Common myeloid progenitor, CD34-positive (primary cell): ENCODE results near the gene CCDC24.

ENCODE experiments used
- CTCF ChIA-PET: fragments of 350-600 bp; sonication (Branson Sonifier 250); formaldehyde crosslinking; loops from one replicate; lab custom pipeline; 2021; ENCODE audit warnings: antibody characterized with exemption; lab: Charles Lee
- POLR2A ChIA-PET: fragments of 350-600 bp; sonication (Branson Sonifier 250); formaldehyde crosslinking; loops from one replicate; lab custom pipeline; 2021; ENCODE audit warnings: antibody characterized with exemption; lab: Charles Lee
- DNase-seq, 3 donors: peaks; one replicate each; pipeline versions ENCODE4 v3.0.0 to v3.0.0-alpha.2; 2013
- H3K27ac ChIP-seq, 2 experiments: 1 replicate in 1 of 2; 2 replicates in 1 of 2; pipeline ENCODE4 v1.7.0; 2013; ENCODE audit warnings: inconsistent platforms in 2 of 2, low read length in 2 of 2, mild to moderate bottlenecking in 2 of 2, low read depth in 1 of 2, moderate library complexity in 1 of 2; ENCODE audit not compliant: severe bottlenecking in 2 of 2, insufficient read depth in 1 of 2, poor library complexity in 1 of 2
- H3K27me3 ChIP-seq, 5 experiments: replicated peaks in 2 of 5; 1 replicate in 3 of 5; 2 replicates in 2 of 5; pipeline versions ENCODE4 v1.6.1 to v1.7.0; 2013; ENCODE audit warnings: low read length in 4 of 5, mild to moderate bottlenecking in 2 of 5, moderate library complexity in 2 of 5, inconsistent platforms in 1 of 5; ENCODE audit not compliant: insufficient read depth in 5 of 5, control insufficient read depth in 4 of 5
- H3K36me3 ChIP-seq, 4 experiments: 1 replicate in 2 of 4; 2 replicates in 2 of 4; pipeline versions ENCODE4 v1.6.1 to v1.7.0; 2013; ENCODE audit warnings: low read length in 3 of 4, control low read depth in 1 of 4, mild to moderate bottlenecking in 1 of 4; ENCODE audit not compliant: control insufficient read depth in 4 of 4, insufficient read depth in 4 of 4
- H3K4me1 ChIP-seq, 4 experiments: 1 replicate in 3 of 4; 2 replicates in 1 of 4; pipeline versions ENCODE4 v1.6.1 to v1.7.1; 2013; ENCODE audit warnings: low read length in 3 of 4, mild to moderate bottlenecking in 3 of 4, control low read depth in 1 of 4, inconsistent platforms in 1 of 4, moderate library complexity in 1 of 4; ENCODE audit not compliant: control insufficient read depth in 4 of 4, insufficient read depth in 4 of 4; ENCODE audit errors: control extremely low read depth in 1 of 4
- H3K4me3 ChIP-seq, 7 experiments: 1 replicate in 4 of 7; 2 replicates in 3 of 7; pipeline versions ENCODE4 v1.5.1 to v1.7.0; 2013; ENCODE audit warnings: mild to moderate bottlenecking in 7 of 7, low read length in 6 of 7, moderate library complexity in 6 of 7, inconsistent platforms in 2 of 7, low read depth in 2 of 7, control low read depth in 1 of 7; ENCODE audit not compliant: insufficient read depth in 4 of 7, control insufficient read depth in 1 of 7; ENCODE audit errors: extremely low read depth in 1 of 7
- H3K9me3 ChIP-seq, 5 experiments: 1 replicate in 4 of 5; 2 replicates in 1 of 5; pipeline versions ENCODE4 v1.6.1 to v1.7.1; 2013; ENCODE audit warnings: low read length in 4 of 5, mild to moderate bottlenecking in 2 of 5, inconsistent platforms in 1 of 5, low read depth in 1 of 5, moderate library complexity in 1 of 5; ENCODE audit not compliant: control insufficient read depth in 4 of 5, insufficient read depth in 2 of 5; ENCODE audit errors: control extremely low read depth in 1 of 5
- WGBS: methylation state at CpG from one replicate; pipeline ENCODE4 v1.1.5; 2013; ENCODE audit not compliant: insufficient coverage; 5-methylcytosine and 5-hydroxymethylcytosine counted together

The CCDC24 gene

GRCh38 chr1:44019466-44019948 lies 28.1 kb downstream of the CCDC24 start:
- Histone ChIP-seq H3K27me3 (no peaks in the 10 kb centered on the region), H3K4me3 (no peak overlapping the region), H3K9me3 (no peaks in the 10 kb centered on the region), H3K27ac (no peak overlapping the region), H3K36me3 (no peaks in the 10 kb centered on the region), H3K4me1 (peaks cover 0 to 3% (median under 1%) of the 10 kb centered on the region in 4 experiments)
- WGBS, result 98% methylated on average over 7 of the region's 13 CpGs
- no peak for DNase-seq
- CTCF ChIA-PET, result interaction anchor here (6.7 to 7.2 kb wide), 3 partner anchors 14 to 16 kb away, joined by 38 to 51 read pairs (median 43); no protein-coding TSS in a partner anchor
- POLR2A ChIA-PET, result no interaction called here

GRCh38 chr1:44020464-44020863 lies 29.1 kb downstream of the CCDC24 start:
- DNase-seq, result no peak
- ChIA-PET CTCF (interaction anchor here (1.1 to 7.2 kb wide), 3 partner anchors 11 to 15 kb away, joined by 3 to 43 read pairs (median 38); partner anchors contain the start of gene SLC6A9), POLR2A (no interaction called here)
- H3K4me3 ChIP-seq, result no peak overlapping the region
- H3K4me1 ChIP-seq, result no peaks in the 10 kb centered on the region
- H3K36me3 ChIP-seq, result no peaks in the 10 kb centered on the region
- no peak overlapping the region for H3K27ac ChIP-seq
- no peaks in the 10 kb centered on the region for H3K27me3 ChIP-seq
- 78% methylated on average over 6 of the region's 6 CpGs for WGBS
- H3K9me3 ChIP-seq, result no peaks in the 10 kb centered on the region

GRCh38 chr1:44021156-44021555 lies 29.8 kb downstream of the CCDC24 start:
- ChIA-PET CTCF (interaction anchor here (1.1 to 7.2 kb wide), 4 partner anchors 10 to 25 kb away, joined by 3 to 43 read pairs (median 21); partner anchors contain the start of gene SLC6A9), POLR2A (no interaction called here)
- 100% methylated on average over 4 of the region's 8 CpGs for WGBS
- Histone ChIP-seq H3K27me3 (no peaks in the 10 kb centered on the region), H3K36me3 (no peaks in the 10 kb centered on the region), H3K4me1 (no peaks in the 10 kb centered on the region), H3K27ac (no peak overlapping the region), H3K4me3 (no peak overlapping the region), H3K9me3 (no peaks in the 10 kb centered on the region)
- no peak for DNase-seq

GRCh38 chr1:44021581-44022321 lies 30.4 kb downstream of the CCDC24 start:
- H3K4me1 ChIP-seq, result no peaks in the 10 kb centered on the region
- no peaks in the 10 kb centered on the region for H3K36me3 ChIP-seq
- no peaks in the 10 kb centered on the region for H3K9me3 ChIP-seq
- H3K27ac ChIP-seq, result no peak overlapping the region
- 96% methylated on average over 10 of the region's 10 CpGs for WGBS
- H3K4me3 ChIP-seq, result no peak overlapping the region
- DNase-seq, result no peak
- ChIA-PET CTCF (interaction anchor here (1.1 to 7.2 kb wide), 4 partner anchors 10 to 24 kb away, joined by 3 to 43 read pairs (median 21); partner anchors contain the start of gene SLC6A9), POLR2A (no interaction called here)
- no peaks in the 10 kb centered on the region for H3K27me3 ChIP-seq

GRCh38 chr1:44024031-44024902 lies 32.9 kb downstream of the CCDC24 start:
- no peak overlapping the region for H3K27ac ChIP-seq
- peaks cover 0 to 6% (median 3%) of the 10 kb centered on the region in 4 experiments for H3K4me1 ChIP-seq
- no peaks in the 10 kb centered on the region for H3K9me3 ChIP-seq
- H3K36me3 ChIP-seq, result no peaks in the 10 kb centered on the region
- H3K4me3 ChIP-seq, result no peak overlapping the region
- ChIA-PET CTCF (interaction anchor here (1.4 to 6.7 kb wide), 3 partner anchors 10 to 89 kb away, joined by 3 to 43 read pairs (median 4); no protein-coding TSS in a partner anchor), POLR2A (no interaction called here)
- WGBS, result 95% methylated on average over 12 of the region's 14 CpGs
- H3K27me3 ChIP-seq, result no peaks in the 10 kb centered on the region
- no peak for DNase-seq

- Histone ChIP-seq H3K27ac (no peak overlapping the region), H3K36me3 (no peaks in the 10 kb centered on the region), H3K27me3 (no peaks in the 10 kb centered on the region), H3K9me3 (no peaks in the 10 kb centered on the region), H3K4me1 (peaks cover 0 to 12% (median 10%) of the 10 kb centered on the region in 4 experiments), H3K4me3 (no peak overlapping the region)
- CTCF ChIA-PET, result interaction anchor here (1.0 to 6.7 kb wide), 4 partner anchors 11 to 90 kb away, joined by 3 to 43 read pairs (median 4); no protein-coding TSS in a partner anchor
- POLR2A ChIA-PET, result no interaction called here
- no peak for DNase-seq
- WGBS, result 96% methylated on average over 9 of the region's 13 CpGs
These were observed 33.6 kb downstream of the CCDC24 start for GRCh38 chr1:44024903-44025525.
